Stimulated activated CD8-positive, alpha-beta memory T cell treated with anti-CD3 and anti-CD28 coated beads, Interleukin-15, amount 100 ng/mL, for 1 hour (primary cell): ENCODE results near the gene POP5.

Experiments
- DNase-seq: peaks from one replicate; pipeline ENCODE4 v3.0.0-alpha.2; 2020; ENCODE audit warnings: low read depth

POP5 gene

DNA sequence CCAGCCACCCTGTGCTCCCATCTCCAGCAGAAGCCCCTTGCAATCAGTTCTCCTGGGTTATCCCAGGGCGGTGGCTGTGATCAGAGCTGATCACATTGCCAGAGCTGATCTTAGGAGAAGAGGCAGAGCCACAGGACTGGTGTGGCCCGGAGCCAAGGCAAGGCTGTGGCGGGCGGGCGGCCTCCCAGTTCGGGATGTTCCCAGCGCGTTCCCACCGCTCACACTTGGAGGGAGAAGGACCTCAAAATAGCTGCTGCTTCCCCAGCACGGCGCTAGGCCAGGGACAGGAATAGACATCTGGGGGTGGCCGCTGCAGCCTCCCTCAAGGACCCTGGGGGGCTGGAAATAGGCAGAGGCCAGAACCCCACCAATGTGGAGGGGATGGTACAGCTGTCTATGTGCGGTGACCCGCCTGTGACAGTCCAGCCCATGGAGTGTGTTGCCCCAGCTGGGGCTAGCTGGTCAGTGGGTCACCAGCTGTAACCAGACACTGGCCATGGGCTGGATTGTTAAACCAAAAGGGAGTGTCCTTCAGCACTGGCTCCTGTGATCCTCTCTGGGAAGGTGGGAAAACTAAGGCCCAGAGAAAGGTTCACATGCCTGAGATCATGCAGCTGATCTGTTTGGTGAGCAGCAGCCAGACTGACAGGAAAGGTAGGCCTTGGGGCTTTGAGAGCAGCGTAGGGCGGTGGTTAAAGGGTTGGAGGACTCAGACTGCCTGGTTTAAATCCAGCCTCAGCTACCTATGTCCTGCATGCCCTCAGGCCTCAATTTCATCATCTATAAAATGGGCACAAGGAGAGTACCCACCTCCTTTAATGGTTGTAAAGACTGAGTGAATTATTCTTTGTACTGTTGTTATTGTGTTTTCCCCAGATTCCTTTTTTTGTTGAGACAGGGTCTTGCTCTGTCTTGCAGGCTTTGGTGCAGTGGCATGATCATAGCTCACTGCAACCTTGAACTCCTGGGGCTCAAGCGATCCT, 8.0 kb upstream of the POP5 start:
- no peak for DNase-seq

DNA sequence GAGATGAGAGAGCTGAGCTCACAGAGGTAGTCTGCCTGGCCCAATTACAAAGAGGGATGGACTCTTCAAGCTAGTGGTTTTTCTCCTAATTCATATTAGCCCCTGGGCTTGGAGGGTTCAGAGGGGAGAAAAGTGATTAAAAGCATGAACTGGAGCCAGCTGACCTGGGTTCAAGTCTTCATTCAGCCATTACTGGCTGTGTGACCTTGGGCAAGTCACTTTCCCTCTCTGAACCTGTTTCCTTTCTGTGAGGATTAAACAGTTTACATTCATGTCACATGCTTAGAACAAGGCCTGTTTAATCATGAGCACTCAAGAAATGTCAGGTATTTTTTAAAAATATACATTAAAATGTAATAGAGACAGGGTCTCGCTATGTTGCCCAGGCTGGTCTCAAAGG, 7.2 kb upstream of the POP5 start:
- DNase-seq, result no peak

DNA sequence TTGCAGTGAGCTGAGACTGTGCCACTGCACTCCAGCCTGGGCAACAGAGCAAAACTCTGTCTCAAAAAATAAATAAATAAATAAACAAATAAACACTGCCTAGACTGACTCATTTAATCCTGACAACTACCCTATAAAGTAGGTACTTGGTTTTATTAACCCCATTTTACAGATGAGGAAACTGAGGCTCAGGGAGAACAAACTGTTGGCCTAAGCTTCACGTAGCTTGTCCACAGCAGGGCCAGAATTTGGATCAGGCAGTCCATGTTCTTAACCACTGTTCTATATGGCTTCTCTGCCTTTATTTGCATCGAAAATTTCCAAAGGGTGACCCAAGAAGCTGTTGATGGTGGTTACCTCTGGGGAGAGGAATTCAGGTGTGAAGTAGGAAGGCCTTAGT, 5.7 kb upstream of the POP5 start:
- DNase-seq, result no peak

DNA sequence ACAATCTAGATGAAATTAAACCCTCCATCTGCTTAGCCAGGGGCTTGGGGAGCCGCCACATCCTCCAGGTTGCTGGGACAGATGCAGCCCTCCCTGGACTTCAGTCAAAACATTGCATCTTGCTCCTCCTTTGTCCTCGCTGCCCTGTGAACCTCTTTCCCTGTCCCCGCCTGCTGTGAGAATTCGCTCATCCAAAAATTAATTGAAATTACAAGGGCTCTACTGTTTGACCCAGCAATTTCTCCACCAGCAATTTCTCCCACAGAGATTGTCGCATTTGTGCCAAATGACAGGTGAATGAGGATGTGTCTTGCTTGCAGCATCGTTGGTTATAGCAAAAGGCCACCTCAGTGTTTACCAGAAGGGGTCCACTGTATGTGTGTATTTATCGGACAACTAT, 5.0 kb upstream of the POP5 start:
- no peak for DNase-seq

DNA sequence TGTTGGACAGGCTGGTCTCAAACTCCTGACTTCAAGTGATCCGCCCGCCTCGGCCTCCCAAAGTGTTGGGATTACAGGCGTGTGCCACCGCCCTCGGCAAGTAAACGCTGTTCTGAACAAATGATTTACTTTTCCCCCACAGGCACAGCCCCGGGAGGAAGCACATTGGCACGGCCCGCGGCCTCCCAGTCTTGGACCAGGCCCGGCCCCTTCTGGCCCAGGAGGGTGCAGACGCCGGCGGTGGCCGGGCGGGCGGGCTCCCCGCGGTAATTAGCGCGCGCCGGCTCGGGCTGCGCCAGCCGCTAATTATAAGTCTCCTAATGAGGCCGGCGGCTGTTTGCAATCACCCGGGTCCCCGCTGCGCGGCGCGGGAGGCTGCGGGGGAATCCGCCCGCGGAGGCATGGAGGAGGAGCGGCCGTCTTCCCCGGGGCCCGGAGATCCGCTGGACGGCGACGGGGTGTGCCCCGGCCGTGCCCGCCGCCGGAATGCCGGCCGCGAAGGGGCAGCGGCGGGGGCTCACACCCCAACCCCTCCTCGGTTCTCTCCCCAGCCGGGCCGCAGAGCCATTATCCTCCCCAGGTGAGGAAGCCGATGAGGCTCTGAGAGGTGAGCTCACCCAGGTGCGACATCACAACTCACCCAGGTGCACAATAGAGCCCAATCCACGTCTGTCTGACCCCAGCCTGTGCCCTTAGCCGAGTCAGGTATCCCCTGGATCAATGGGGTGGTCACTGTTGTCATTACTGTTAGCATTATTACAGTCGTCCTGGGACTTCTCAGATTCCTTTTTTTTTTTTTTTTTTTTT, 3.3 kb upstream of the POP5 start:
- peak; percentile 7 for DNase-seq

DNA sequence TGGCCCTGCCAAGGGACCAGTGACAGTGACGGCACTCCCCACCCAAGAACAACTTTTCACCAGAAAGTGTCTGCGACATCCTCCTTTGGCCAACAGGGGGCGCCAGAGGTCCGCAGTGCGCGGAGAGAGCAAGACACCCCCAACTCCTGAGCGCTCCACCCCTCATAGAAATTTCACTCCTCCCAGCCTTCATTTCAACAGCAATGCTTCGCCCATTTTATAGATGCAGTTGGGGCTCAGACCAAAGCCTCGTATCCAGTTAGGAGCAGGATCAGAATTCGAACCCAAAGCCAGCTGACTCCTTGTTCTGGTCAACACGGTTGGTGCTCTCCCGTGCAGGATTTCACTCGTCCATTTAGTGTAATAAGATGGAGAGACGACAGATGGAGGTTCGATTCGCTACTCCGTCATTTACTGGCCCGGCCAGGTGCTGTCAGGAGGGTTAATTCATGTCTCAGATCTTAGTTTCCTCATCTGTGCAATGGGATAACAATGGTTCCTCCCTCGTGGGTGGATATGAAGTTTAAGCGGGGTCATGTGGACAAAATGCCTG, 2.4 kb upstream of the POP5 start:
- DNase-seq, result peak; percentile 78

DNA sequence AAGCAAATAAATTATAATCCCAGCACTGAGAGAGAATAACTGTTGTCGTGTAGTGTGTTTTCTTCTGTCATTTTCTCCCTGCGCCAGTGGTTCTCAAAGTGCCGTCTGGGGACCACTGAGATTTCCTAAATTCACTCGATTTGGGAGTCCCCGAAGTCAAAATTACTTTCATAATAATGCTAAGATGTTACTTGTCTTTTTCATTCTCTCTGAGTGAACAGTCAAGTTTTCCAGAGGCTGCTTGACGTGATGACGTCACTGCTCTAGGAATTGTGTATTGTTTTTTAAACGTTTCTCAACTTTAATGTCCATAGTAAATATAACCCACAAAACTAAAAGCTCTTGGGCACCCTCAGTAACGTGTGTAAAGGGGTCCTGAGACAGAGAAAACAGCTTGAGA, 796 bp upstream of the POP5 start:
- no peak for DNase-seq

DNA sequence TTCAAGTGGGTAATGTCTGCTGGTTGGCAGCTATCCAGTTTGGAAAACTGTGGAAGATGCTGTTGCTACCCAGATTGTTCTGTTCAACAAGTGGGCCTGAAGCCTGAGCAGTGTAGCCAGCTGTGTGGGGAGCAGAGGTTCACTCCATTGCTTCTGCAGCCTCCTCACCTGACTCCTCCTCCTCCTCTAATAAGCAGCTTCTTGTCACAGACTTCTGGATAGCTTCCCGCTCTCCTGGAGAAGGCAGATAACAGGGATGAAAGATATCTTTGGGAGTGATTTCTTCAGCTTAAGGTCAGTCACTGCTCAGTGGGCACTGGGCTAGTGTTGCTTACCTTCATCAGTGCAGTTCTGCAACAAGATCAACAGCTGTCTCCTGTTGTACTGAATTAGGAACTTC, 2.0 kb downstream of the POP5 start:
- no peak for DNase-seq

DNA sequence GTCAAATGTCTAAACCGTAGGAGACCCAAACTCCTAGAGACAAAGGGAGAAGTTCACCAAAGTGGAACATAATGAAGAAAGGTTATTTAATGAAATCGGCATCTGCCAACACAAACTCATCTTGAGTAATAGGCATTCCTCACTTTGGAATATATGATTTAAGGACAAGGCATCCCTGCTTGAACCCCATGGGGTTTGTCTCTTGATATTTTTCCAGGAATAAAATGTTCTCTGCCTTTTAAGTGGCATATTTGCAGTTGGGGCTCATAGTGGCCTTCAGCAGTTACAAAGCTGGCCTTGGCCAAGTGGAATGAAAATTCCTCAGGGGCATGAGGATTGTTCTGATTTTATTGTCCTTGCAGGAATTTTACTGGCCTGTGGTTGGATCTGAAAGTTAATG, 7.1 kb downstream of the POP5 start:
- no peak for DNase-seq

DNA sequence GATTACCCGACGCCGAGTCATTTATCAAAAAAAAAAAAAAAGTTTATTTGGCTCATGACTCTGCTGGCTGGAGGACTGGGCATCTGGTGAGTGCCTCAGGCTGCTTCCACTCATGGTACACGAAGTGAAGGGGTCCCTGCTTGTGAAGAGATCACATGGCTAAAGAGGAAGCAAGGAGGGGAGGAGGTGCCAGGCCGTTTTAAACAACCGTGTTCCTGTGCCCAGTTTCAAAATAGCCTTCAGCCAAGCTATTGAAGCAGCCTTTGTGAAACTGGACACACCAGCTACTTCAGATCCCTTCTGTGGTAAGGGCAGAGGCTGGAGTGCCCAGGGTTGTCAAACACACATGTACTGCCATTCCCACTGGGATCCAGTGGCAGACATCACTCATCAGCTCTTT, 7.6 kb downstream of the POP5 start:
- no peak for DNase-seq

DNA sequence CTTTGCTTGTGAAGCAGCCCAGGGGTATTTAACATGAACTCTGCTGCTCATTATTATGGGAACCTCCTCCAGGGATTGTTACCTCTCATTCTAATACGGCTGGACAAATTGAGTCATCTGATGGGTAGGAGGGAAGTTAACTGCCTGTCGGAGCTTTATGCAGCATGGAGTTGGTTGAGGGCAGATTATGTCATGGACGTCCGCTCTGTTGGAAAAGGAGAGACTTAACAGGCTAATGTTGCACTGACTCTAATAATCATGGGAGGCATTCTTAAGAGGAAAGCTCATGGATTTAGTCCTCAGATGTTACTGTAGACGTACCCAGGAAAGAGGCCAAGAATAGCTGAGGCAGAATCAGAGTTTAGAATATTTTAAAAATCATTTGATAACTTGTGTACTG, 9.9 kb downstream of the POP5 start:
- DNase-seq, result no peak

DNA sequence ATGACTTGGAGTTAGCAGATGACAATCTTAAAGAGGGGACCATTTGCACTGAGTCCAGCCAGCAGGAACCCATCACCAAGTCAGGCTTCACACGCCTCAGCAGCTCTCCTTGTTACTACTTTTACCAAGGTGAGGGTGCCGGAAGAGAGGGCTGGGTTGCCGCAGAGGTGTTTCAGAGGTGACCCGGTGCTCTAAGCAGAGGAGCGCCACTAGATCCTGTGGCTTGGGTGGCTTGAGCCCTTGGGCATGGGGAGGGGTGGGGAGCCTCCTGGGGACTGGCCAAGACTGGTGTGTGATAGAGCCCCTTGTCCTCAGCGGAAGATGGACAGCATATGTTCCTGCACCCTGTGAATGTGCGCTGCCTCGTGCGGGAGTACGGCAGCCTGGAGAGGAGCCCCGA, 17.7 kb downstream of the POP5 start:
- no peak for DNase-seq

DNA sequence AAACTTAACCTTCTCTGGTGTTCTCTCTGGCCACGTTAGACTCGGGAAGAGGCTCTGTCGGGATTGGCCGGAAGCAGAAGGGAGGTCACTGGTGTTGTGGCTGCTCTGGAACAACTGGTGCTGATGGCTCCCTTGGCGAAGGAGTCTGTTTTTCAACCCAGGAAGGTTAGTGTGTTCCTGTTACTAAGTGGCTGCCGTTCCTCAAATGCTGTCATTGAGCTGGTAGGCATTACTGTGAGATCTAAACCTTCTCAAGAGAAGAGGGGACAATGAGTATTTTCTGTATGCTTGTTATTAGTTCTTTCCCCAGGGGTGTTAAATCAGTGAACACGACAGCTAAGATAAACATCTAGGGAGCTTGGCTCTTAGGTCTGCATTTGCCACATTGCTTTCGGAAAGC, 18.3 kb downstream of the POP5 start:
- no peak for DNase-seq

DNA sequence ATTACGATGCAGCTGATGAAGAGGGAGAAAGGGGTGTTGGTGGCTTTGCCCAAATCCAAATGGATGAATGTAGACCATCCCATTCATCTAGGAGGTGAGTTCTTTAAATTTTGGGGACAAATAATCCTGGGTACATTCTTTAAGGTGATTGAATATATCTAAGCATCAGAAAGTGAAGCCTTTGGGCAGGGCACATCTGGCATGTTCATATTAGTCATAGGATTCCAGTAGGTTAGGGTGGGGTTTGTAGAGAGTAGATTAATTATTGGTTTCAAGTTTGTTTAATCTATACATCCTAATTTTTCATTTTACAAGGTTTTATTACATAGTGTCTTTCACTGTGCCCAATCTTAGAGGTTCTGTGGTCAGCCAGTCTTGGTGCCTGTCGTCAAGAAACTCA, 23.6 kb downstream of the POP5 start:
- DNase-seq, result no peak

DNA sequence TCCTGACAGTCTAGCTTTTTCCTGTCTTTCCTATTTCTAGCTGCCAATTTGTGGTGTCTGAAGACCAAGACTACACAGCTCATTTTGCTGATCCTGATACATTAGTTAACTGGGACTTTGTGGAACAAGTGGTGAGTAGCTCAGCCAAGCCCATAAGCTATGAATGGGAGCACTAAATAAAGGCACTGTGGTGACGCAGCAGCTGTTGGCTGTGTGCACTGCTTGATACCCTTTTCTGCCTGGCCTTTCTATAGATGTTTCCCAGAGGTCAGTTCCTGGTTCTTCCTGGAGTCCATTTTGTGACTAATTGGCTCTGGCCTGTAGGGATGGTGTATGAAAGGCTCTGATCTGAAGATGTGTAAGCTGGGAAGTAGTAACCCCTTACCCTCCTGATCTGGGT, 26.5 kb downstream of the POP5 start:
- no peak for DNase-seq

DNA sequence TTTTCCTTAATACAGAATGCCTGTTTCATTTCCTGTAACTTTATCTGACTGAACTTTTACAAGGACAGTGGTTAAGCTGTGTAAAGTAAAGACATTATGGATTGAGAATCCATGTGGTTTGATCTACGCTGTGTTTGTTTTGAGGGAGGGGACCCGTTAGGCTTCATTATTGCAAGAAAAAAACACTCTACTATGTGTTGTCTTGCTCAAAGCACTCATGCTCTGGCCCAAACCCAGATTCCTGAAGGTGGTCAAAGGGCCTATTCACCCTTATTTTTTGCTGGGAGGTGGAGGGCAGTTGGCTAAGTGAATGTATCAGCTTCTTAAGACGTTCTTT, 35.2 kb downstream of the POP5 start:
- DNase-seq, result no peak

DNA sequence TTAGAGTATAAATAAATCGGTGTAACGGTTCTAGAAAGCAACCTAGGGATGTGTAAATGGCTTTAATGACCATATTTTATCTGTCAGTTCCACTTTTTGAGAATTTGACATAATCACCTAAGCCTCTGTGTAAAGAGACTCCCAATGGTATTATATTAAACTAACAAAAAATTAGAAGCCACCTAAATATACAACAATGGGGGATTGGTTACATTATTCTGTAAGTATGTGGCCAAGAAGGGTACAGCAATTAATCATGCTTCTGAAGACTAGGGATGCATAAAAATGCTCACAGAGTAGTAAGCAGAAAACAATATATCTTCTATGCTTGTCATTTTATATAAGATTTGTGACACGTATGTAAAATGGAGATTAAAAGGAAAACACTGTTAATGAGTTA, 36.5 kb downstream of the POP5 start:
- no peak for DNase-seq

DNA sequence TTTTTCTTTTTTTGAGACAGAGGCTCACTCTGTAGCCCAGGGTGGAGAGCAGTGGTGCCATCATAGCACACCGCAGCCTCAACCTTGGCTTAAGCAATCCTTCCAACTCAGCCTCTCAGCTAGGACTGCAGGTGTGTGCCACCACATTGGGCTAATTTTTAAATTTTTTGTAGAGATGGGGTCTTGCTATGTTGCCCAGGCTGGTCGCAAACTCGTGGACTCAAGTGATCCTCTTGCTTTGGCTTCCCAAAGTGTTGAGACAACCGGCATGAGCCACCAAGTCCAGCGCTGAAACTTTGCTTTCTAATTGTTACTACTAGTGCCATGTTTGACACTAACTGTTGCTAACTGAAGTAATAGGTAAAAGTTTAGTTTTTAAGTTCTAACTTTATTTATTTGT, 39.0 kb downstream of the POP5 start:
- no peak for DNase-seq

DNA sequence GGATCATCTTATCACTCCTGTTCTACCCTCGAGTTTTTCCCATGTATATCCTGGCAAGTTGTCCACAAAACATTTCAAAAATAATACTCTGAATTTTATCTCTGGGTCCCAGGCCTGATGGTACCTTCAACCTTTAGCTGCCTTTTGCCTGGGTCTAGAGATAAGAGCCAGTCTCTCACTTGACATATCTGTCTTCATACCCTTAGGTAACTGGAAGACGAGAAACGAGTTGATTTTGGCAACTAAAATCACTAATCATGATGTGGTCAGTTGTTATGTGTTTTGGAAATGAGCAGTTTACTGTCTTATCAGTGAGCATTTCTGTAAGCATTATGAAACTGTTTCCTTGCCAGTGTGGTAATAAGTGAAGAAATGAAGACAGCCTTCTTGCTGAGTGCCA, 40.8 kb downstream of the POP5 start:
- DNase-seq, result no peak

DNA sequence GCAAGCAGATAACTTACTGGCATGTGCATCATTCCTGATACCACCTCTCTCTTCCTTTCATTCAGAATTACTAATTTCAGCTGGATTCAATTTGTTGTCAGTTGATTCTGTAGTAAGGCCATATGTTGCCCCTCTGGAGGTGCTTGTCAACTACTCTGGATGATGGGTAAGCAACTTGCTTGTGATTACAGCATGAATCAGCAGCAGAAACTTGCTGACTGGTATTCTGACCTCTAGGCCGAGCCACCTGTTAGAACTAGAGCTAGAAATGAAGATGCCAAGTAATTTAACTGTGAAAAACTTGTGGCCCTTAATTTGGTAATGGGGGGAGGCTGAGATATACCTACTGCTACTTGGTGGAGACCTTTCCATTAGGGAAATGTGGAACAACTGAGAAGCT, 41.9 kb downstream of the POP5 start:
- no peak for DNase-seq

DNA sequence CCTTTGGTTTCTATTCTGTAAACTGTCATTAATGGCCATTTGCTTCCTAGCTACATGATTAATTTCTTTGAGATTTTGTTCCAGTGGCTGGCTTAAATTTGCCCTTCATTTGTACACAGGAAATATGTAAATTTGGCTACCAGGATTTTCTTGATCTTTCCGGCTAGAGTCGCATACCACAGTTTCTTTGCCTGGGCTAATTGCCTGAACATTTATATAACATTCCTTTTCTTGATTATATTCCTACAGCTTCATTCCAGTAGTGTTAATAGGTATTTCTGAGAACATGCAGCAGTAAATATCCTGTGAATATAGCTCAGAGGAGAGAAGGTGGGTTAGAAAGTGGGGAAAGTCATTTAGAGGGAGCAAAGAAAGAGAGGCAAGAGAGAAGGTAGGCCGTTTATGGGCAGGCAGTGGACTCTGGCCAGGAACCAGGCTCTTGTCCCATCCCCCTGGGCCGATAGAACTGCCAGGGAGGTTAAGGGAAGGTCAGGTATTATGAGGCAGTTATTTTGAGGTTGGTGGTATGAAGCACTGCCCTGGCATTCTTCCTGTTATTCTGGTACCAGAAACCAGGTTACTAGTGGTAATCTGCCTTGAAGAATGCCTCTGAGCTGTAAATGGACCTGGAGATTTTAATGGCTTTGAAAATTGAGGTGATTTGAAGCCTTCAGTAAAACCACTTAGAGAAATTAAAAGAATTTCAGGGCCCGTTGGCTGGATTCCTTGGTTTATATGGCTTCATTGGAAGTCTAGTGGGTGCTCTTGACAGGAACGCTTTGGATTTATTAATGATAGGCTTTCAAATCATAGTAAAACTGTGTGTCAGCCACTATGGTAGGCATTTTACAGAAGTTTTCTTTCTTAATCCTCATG, 42.7 kb downstream of the POP5 start:
- DNase-seq, result no peak

DNA sequence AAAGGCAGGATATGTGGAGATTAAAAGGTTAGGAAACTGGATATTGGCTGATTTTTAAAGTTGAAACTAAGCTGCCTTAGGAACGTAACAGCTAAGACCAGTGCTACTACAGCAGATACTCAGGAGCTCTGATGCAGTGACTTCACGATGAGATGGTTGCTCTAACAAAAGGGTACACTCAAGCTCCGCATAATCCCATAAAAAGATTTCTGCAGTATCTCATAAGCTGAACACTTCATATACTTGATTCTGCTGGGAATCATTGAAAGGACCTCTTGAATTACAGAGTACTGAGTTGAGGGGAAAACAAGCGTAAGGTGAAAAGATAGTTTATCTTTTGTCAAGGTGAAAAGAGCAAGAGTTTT, 43.4 kb downstream of the POP5 start:
- DNase-seq, result no peak
